Liver (tissue), 9 donors: ENCODE results near the gene PRR22. TPM values are rescaled to one million over a fixed set of nuclear protein-coding genes. Genes with fewer than 3 reads are reported as not detected.

Experiments used
- DNase-seq: peaks from one replicate; pipeline ENCODE4 v3.0.0-alpha.2; 2017; ENCODE audit warnings: low spot score
- H3K27ac ChIP-seq, 2 donors: one replicate each; pipeline ENCODE4 v1.7.0; 2013; ENCODE audit warnings: inconsistent platforms in 2 of 2, low read length in 2 of 2, control low read depth in 1 of 2, low read depth in 1 of 2, mild to moderate bottlenecking in 1 of 2
- H3K27me3 ChIP-seq, 4 donors: one replicate each; pipeline versions ENCODE4 v1.6.1 to v1.7.0; 2013; ENCODE audit warnings: low read length in 3 of 4, inconsistent platforms in 1 of 4, mild to moderate bottlenecking in 1 of 4, moderate library complexity in 1 of 4; ENCODE audit not compliant: control insufficient read depth in 4 of 4, insufficient read depth in 4 of 4
- H3K36me3 ChIP-seq, 4 donors: one replicate each; pipeline versions ENCODE4 v1.6.1 to v1.7.0; 2013; ENCODE audit warnings: low read length in 3 of 4, mild to moderate bottlenecking in 3 of 4, low read depth in 1 of 4, moderate library complexity in 1 of 4; ENCODE audit not compliant: control insufficient read depth in 4 of 4, insufficient read depth in 3 of 4
- H3K4me1 ChIP-seq, 4 donors: one replicate each; pipeline versions ENCODE4 v1.6.1 to v1.7.0; 2013; ENCODE audit warnings: low read length in 3 of 4, mild to moderate bottlenecking in 3 of 4, moderate library complexity in 1 of 4; ENCODE audit not compliant: control insufficient read depth in 4 of 4, insufficient read depth in 4 of 4
- H3K4me3 ChIP-seq, 3 donors: one replicate each; pipeline versions ENCODE4 v1.6.1 to v1.7.0; 2013; ENCODE audit warnings: low read length in 3 of 3, control low read depth in 1 of 3, low read depth in 1 of 3, mild to moderate bottlenecking in 1 of 3
- H3K9ac ChIP-seq, 2 donors: one replicate each; pipeline ENCODE4 v1.7.0; 2013; ENCODE audit warnings: low read length in 2 of 2, mild to moderate bottlenecking in 2 of 2, moderate library complexity in 2 of 2, control low read depth in 1 of 2, low read depth in 1 of 2
- H3K9me3 ChIP-seq, 4 donors: one replicate each; pipeline versions ENCODE4 v1.6.1 to v1.7.0; 2013; ENCODE audit warnings: low read length in 3 of 4; ENCODE audit not compliant: control insufficient read depth in 4 of 4
- EGR1 ChIP-seq, 2 donors: IDR thresholded peaks; 2 replicates each; pipeline ENCODE4 v1.6.1; 2016 to 2018; ENCODE audit warnings: antibody characterized with exemption in 2 of 2, low read depth in 2 of 2
- GABPA ChIP-seq, 2 donors: IDR thresholded peaks in 1 of 2; conservative IDR thresholded peaks in 1 of 2; 2 replicates each; pipeline ENCODE4 v1.6.1; 2016; ENCODE audit warnings: antibody characterized with exemption in 2 of 2, mild to moderate bottlenecking in 1 of 2, moderate library complexity in 1 of 2
- HNF4A ChIP-seq, 2 donors: conservative IDR thresholded peaks; 2 replicates each; pipeline ENCODE4 v1.6.1; 2016; ENCODE audit warnings: antibody characterized with exemption in 2 of 2, mild to moderate bottlenecking in 2 of 2
- HNF4G ChIP-seq: IDR thresholded peaks from 2 replicates; pipeline ENCODE4 v1.6.1; 2016; ENCODE audit warnings: antibody characterized with exemption
- JUND ChIP-seq, 2 donors: IDR thresholded peaks; 2 replicates each; pipeline ENCODE4 v1.6.1; 2016; ENCODE audit warnings: antibody characterized with exemption in 2 of 2
- NR2F2 ChIP-seq: IDR thresholded peaks from 2 replicates; pipeline ENCODE4 v1.6.1; 2016; ENCODE audit warnings: antibody characterized with exemption
- RAD21 ChIP-seq, 2 donors: IDR thresholded peaks; 2 replicates each; pipeline ENCODE4 v1.6.1; 2016; ENCODE audit warnings: antibody characterized with exemption in 2 of 2, mild to moderate bottlenecking in 2 of 2
- RXRA ChIP-seq, 2 donors: IDR thresholded peaks; 2 replicates each; pipeline ENCODE4 v1.6.1; 2017 to 2018; ENCODE audit warnings: antibody characterized with exemption in 2 of 2, mild to moderate bottlenecking in 1 of 2
- SP1 ChIP-seq: IDR thresholded peaks from 2 replicates; pipeline ENCODE4 v1.6.1; 2018; ENCODE audit warnings: antibody characterized with exemption, mild to moderate bottlenecking
- TAF1 ChIP-seq: conservative IDR thresholded peaks from 2 replicates; pipeline ENCODE4 v1.6.1; 2016; ENCODE audit warnings: antibody characterized with exemption, mild to moderate bottlenecking
- YY1 ChIP-seq: IDR thresholded peaks from 2 replicates; pipeline ENCODE4 v1.6.1; 2016; ENCODE audit warnings: antibody characterized with exemption, mild to moderate bottlenecking
- WGBS: extraction: QIAGEN DNeasy Blood & Tissue Kit; methylation state at CpG from one replicate; pipeline ENCODE4 v1.1.7; 2013; 5-methylcytosine and 5-hydroxymethylcytosine counted together
- polyA plus RNA-seq, 2 donors: library from polyadenylated mRNA; stranded (reverse) in 1 of 2; unstranded in 1 of 2; fragments of 200-250 nt in 1 of 2; fragments of >200 nt in 1 of 2; fragmentation: Nextera tagmentation in 1 of 2; extraction: Ambion mirVana in 1 of 2; gene quantifications; one replicate each; pipeline versions ENCODE4 v1.2.1 to v1.2.3, GENCODE V29; 2013 to 2015
- total RNA-seq, 2 donors: library from RNA; depleted of rRNA; stranded (reverse); fragments of >200 nt; gene quantifications; one replicate each; pipeline ENCODE4 v1.2.3, GENCODE V29; 2014
- TF ChIP-seq, protein P1 (sequence below): IDR thresholded peaks from 2 replicates; pipeline ENCODE4 v1.6.1; 2016; ENCODE audit warnings: antibody characterized with exemption
- TF ChIP-seq, protein P2 (sequence below): IDR thresholded peaks from 2 replicates; pipeline ENCODE4 v1.6.1; 2016; ENCODE audit warnings: antibody characterized with exemption
- TF ChIP-seq, protein P3 (sequence below): fragments of 150-350 bp; IDR thresholded peaks from 2 replicates; pipeline ENCODE4 v1.5.1; 2017; ENCODE audit warnings: improper control_type of control experiment, low read depth, low read length; ENCODE audit not compliant: missing input control
- TF ChIP-seq, protein P4 (sequence below): IDR thresholded peaks from 2 replicates; pipeline ENCODE4 v1.6.1; 2016; ENCODE audit warnings: antibody characterized with exemption, mild to moderate bottlenecking
- TF ChIP-seq, protein P5 (sequence below): IDR thresholded peaks from 2 replicates; pipeline ENCODE4 v1.6.1; 2016; ENCODE audit warnings: antibody characterized with exemption
- donor health status: healthy.
- donor health status: healthy.
- donor health status: healthy.
- donor health status: healthy.
- donor health status: healthy.

Gene PRR22
- total and polyA plus RNA-seq, 4 donors: 0.40 to 1.6 (median 0.63) TPM

DNA sequence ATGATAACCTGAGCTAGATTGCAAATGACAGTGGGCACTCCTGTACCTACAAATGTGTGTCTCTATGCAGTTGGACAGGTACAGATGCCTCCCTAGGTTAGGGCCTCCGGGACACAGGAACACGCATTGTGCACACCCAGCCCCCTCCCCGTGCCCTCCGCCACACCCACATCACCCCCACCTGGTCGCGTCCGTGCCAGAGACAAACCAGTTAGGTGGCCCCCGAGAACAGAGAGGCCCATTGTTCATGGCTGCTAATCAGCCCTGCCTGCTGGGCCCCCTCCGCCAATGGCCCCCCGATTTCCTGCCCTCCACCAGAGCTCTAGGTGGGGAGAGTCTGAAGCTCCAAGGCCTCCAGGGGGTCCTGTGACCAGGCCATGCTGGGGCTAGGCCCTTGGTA lies 34.0 kb upstream of the PRR22 start:
- H3K4me3 ChIP-seq: no peak overlapping the region

DNA sequence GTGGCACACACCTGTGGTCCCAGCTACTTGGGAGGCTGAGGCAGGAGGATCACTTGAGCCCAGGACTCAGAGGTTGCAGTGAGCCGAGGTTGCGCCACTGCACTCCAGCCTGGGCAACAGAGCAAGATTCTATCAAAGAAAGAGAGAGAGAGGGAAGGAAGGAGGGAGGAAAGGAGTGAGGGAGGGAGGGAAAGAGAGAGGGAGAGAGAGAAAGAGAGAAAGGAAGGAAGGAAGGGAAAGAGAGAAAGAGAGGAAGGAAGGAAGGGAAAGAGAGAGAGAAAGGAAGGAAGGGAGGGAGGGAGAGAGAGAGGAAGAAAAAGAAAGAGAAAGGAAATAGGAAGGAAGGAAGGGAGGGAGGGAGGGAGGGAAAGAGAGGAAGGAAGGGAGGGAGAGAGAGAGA lies 32.7 kb upstream of the PRR22 start:
- no peak overlapping the region for H3K9ac ChIP-seq
- no peaks in the 10 kb centered on the region for H3K36me3 ChIP-seq
- H3K27ac ChIP-seq: no peak overlapping the region
- H3K4me1 ChIP-seq: peaks cover 2 to 6% (median 4%) of the 10 kb centered on the region in 4 donors
- H3K27me3 ChIP-seq: no peaks in the 10 kb centered on the region
- no peak overlapping the region for H3K4me3 ChIP-seq
- no peak for DNase-seq
- no peaks in the 10 kb centered on the region for H3K9me3 ChIP-seq
- WGBS: 94% methylated on average over 2 of the region's 2 CpGs
- TF ChIP-seq TAF1 (no peak), GABPA (IDR thresholded peaks at IDR 0.05 in 1 of 2, conservative IDR thresholded peaks at IDR 0.05 in 1 of 2) (no peak), NR2F2 (no peak), EGR1 (IDR thresholded peaks at IDR 0.05; ENCODE audit: low read depth in 2 of 2) (no peak)
- TF ChIP-seq, protein P1, sequence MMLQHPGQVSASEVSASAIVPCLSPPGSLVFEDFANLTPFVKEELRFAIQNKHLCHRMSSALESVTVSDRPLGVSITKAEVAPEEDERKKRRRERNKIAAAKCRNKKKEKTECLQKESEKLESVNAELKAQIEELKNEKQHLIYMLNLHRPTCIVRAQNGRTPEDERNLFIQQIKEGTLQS: no peak
- TF ChIP-seq, protein P2, sequence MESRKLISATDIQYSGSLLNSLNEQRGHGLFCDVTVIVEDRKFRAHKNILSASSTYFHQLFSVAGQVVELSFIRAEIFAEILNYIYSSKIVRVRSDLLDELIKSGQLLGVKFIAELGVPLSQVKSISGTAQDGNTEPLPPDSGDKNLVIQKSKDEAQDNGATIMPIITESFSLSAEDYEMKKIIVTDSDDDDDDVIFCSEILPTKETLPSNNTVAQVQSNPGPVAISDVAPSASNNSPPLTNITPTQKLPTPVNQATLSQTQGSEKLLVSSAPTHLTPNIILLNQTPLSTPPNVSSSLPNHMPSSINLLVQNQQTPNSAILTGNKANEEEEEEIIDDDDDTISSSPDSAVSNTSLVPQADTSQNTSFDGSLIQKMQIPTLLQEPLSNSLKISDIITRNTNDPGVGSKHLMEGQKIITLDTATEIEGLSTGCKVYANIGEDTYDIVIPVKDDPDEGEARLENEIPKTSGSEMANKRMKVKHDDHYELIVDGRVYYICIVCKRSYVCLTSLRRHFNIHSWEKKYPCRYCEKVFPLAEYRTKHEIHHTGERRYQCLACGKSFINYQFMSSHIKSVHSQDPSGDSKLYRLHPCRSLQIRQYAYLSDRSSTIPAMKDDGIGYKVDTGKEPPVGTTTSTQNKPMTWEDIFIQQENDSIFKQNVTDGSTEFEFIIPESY: no peak

More for the DNA sequence above, 34.0 kb upstream of the PRR22 start:
- 90% methylated on average over 10 of the region's 10 CpGs for WGBS
- Histone ChIP-seq H3K9me3 (no peaks in the 10 kb centered on the region), H3K27ac (no peak overlapping the region), H3K27me3 (no peaks in the 10 kb centered on the region), H3K4me1 (peaks cover 3 to 12% (median 8%) of the 10 kb centered on the region in 4 donors), H3K9ac (no peak overlapping the region), H3K36me3 (no peaks in the 10 kb centered on the region)
- TF ChIP-seq HNF4G: no peak
- TF ChIP-seq, protein P3, sequence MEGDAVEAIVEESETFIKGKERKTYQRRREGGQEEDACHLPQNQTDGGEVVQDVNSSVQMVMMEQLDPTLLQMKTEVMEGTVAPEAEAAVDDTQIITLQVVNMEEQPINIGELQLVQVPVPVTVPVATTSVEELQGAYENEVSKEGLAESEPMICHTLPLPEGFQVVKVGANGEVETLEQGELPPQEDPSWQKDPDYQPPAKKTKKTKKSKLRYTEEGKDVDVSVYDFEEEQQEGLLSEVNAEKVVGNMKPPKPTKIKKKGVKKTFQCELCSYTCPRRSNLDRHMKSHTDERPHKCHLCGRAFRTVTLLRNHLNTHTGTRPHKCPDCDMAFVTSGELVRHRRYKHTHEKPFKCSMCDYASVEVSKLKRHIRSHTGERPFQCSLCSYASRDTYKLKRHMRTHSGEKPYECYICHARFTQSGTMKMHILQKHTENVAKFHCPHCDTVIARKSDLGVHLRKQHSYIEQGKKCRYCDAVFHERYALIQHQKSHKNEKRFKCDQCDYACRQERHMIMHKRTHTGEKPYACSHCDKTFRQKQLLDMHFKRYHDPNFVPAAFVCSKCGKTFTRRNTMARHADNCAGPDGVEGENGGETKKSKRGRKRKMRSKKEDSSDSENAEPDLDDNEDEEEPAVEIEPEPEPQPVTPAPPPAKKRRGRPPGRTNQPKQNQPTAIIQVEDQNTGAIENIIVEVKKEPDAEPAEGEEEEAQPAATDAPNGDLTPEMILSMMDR: no peak
- no peak for TF ChIP-seq HNF4A (conservative IDR thresholded peaks at IDR 0.05)
- no peak for TF ChIP-seq YY1
- TF ChIP-seq, protein P4, sequence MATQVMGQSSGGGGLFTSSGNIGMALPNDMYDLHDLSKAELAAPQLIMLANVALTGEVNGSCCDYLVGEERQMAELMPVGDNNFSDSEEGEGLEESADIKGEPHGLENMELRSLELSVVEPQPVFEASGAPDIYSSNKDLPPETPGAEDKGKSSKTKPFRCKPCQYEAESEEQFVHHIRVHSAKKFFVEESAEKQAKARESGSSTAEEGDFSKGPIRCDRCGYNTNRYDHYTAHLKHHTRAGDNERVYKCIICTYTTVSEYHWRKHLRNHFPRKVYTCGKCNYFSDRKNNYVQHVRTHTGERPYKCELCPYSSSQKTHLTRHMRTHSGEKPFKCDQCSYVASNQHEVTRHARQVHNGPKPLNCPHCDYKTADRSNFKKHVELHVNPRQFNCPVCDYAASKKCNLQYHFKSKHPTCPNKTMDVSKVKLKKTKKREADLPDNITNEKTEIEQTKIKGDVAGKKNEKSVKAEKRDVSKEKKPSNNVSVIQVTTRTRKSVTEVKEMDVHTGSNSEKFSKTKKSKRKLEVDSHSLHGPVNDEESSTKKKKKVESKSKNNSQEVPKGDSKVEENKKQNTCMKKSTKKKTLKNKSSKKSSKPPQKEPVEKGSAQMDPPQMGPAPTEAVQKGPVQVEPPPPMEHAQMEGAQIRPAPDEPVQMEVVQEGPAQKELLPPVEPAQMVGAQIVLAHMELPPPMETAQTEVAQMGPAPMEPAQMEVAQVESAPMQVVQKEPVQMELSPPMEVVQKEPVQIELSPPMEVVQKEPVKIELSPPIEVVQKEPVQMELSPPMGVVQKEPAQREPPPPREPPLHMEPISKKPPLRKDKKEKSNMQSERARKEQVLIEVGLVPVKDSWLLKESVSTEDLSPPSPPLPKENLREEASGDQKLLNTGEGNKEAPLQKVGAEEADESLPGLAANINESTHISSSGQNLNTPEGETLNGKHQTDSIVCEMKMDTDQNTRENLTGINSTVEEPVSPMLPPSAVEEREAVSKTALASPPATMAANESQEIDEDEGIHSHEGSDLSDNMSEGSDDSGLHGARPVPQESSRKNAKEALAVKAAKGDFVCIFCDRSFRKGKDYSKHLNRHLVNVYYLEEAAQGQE: no peak
- TF ChIP-seq SP1: no peak
- no peak for TF ChIP-seq RAD21 (IDR thresholded peaks at IDR 0.05)
- TF ChIP-seq TAF1: no peak
- TF ChIP-seq JUND (IDR thresholded peaks at IDR 0.05): no peak
- TF ChIP-seq, protein P5, sequence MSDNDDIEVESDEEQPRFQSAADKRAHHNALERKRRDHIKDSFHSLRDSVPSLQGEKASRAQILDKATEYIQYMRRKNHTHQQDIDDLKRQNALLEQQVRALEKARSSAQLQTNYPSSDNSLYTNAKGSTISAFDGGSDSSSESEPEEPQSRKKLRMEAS: no peak
- TF ChIP-seq, protein P1: no peak
- TF ChIP-seq RXRA (IDR thresholded peaks at IDR 0.05): no peak
- TF ChIP-seq NR2F2: no peak
- no peak for DNase-seq
